Tibial nerve (tissue), 4 donors: ENCODE measurements around the gene MSMP. TPM values are rescaled to one million over a fixed set of nuclear protein-coding genes. Genes with fewer than 3 reads are reported as not detected.

Source experiments
- DNase-seq, 2 donors: peaks; one replicate each; pipeline ENCODE4 v3.0.0-alpha.2; 2019; ENCODE audit warnings: low spot score in 2 of 2
- H3K27ac ChIP-seq, 4 donors: fragments of 200-600 bp; sonication (generic) in 3 of 4; one replicate each; pipeline ENCODE4 v1.5.1; 2017 to 2019; ENCODE audit warnings: mild to moderate bottlenecking in 1 of 4
- H3K27me3 ChIP-seq, 2 donors: fragments of 200-600 bp; sonication (generic) in 1 of 2; one replicate each; pipeline versions ENCODE4 v1.5.1 to v1.6.0; 2017 to 2019
- H3K36me3 ChIP-seq, 3 donors: fragments of 200-600 bp; sonication (generic); one replicate each; pipeline ENCODE4 v1.5.1; 2018 to 2019
- H3K4me1 ChIP-seq, 4 donors: fragments of 200-600 bp; sonication (generic) in 3 of 4; one replicate each; pipeline ENCODE4 v1.5.1; 2017 to 2019
- H3K4me3 ChIP-seq, 4 donors: fragments of 200-600 bp; sonication (generic) in 3 of 4; one replicate each; pipeline ENCODE4 v1.5.1; 2017 to 2019; ENCODE audit warnings: mild to moderate bottlenecking in 1 of 4, moderate library complexity in 1 of 4
- H3K9me3 ChIP-seq, 4 donors: fragments of 200-600 bp; sonication (generic) in 3 of 4; one replicate each; pipeline ENCODE4 v1.5.1; 2017 to 2019
- EP300 ChIP-seq, 2 donors: sonication (generic); formaldehyde crosslinking; IDR thresholded peaks; one replicate each; pipeline ENCODE4 v1.6.1; 2017; ENCODE audit warnings: antibody characterized with exemption in 2 of 2, mild to moderate bottlenecking in 1 of 2
- POLR2A ChIP-seq, 2 donors: fragments of 450-650 bp; IDR thresholded peaks; one replicate each; pipeline ENCODE4 v1.6.1; 2017; ENCODE audit warnings: antibody characterized with exemption in 2 of 2, mild to moderate bottlenecking in 2 of 2, moderate library complexity in 2 of 2
- WGBS, 2 donors: methylation state at CpG; one replicate each; pipeline ENCODE4 v1.1.5; 2018; 5-methylcytosine and 5-hydroxymethylcytosine counted together
- total RNA-seq, 4 donors: library from RNA; depleted of rRNA; stranded (reverse); fragments of >200 nt; gene quantifications; one replicate each; pipeline ENCODE4 v1.1.0, GENCODE V29; 2016
- TF ChIP-seq, protein P1 (sequence below), 5 experiments: fragments of 200-600 bp in 3 of 5; fragments of 450-650 bp in 2 of 5; sonication (generic) in 3 of 5; IDR thresholded peaks; one replicate each; pipeline ENCODE4 v1.5.1; 2016 to 2019; ENCODE audit warnings: antibody characterized with exemption in 5 of 5, mild to moderate bottlenecking in 3 of 5, moderate library complexity in 2 of 5

MSMP gene
- total RNA-seq, 4 donors from 2014 or later, result not detected

DNA sequence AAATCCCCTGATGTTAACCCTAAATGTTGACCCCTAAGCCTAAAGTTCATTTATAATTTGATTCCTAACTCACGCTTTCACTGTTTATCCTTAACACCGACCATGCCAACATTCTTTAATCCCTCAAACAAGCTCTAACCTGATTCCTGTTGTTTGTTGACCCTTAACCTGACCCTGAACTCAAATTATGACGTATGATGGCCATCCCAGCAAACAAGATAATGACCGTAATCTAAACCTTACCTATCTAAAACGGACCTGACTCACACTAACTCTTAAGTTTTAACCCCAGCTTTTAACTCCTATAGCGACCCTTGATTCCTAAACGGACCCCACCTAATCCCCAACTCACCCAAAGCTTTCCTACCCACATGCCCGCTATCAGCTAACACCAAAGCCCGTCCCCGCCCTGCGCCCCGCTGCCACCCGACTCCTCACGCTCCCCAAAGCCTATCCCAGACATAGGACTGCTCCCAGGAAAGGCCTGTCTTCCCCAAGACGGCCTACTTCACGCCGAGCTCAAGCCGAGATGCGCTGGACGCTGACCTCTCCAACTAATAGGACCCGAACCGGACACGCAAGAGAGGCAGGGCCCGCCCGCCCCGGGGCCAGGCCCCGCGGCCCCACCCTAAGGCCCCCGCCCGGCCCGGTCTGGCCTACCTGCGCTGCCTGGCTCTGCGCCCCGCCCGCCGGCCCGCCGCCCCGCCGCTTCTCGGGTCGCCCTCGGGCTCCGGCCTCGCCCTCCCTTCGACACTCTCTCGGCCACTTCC is 22.5 kb downstream of the MSMP start:
- TF ChIP-seq POLR2A (IDR thresholded peaks at IDR 0.05) (no peak), EP300 (IDR thresholded peaks at IDR 0.05) (no peak)
- TF ChIP-seq, protein P1, sequence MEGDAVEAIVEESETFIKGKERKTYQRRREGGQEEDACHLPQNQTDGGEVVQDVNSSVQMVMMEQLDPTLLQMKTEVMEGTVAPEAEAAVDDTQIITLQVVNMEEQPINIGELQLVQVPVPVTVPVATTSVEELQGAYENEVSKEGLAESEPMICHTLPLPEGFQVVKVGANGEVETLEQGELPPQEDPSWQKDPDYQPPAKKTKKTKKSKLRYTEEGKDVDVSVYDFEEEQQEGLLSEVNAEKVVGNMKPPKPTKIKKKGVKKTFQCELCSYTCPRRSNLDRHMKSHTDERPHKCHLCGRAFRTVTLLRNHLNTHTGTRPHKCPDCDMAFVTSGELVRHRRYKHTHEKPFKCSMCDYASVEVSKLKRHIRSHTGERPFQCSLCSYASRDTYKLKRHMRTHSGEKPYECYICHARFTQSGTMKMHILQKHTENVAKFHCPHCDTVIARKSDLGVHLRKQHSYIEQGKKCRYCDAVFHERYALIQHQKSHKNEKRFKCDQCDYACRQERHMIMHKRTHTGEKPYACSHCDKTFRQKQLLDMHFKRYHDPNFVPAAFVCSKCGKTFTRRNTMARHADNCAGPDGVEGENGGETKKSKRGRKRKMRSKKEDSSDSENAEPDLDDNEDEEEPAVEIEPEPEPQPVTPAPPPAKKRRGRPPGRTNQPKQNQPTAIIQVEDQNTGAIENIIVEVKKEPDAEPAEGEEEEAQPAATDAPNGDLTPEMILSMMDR (IDR thresholded peaks at IDR 0.05), result no peak
- H3K4me1 ChIP-seq, result peaks cover 0 to 67% (median 62%) of the 10 kb centered on the region in 4 donors
- WGBS, 2 donors, result 0 to 1% methylated on average over 14 to 38 of the region's 47 CpGs

DNA sequence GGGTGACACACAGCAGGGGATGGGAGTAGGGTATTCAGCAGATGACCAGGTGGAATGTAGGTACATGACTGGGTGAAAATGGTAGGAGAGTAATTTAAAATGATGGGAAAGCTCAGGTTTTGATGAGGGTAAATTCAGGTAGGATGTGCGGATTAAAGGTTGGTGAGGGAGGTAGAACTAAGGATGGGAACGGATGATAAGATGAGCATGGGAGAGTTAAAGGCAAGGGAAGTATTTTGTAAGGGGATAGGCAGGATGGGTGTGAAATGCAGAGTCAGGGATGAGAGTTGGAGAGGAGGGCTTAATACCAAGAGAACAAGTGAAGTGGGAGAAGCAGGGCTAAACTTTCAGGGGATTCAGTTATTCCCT is 23.6 kb downstream of the MSMP start:
- Histone ChIP-seq H3K4me3 (peak overlapping the region; percentile 62 to 90 (median 82)), H3K36me3 (peaks cover 0 to 25% (median 0%) of the 10 kb centered on the region in 3 donors), H3K27ac (peak overlapping the region; percentile 89 to 99 (median 94)), H3K9me3 (no peaks in the 10 kb centered on the region), H3K27me3 (no peaks in the 10 kb centered on the region), H3K4me1 (peaks cover 0 to 75% (median 69%) of the 10 kb centered on the region in 4 donors)
- DNase-seq, result no peak
- WGBS, 2 donors, result 65 to 66% methylated on average over 2 of the region's 2 CpGs
- TF ChIP-seq EP300 (IDR thresholded peaks at IDR 0.05), result no peak
- TF ChIP-seq, protein P1 (IDR thresholded peaks at IDR 0.05), result no peak
- TF ChIP-seq POLR2A (IDR thresholded peaks at IDR 0.05), result no peak

More for the DNA sequence above, 22.5 kb downstream of the MSMP start:
- peaks cover 0 to 26% (median 0%) of the 10 kb centered on the region in 3 donors for H3K36me3 ChIP-seq
- H3K9me3 ChIP-seq, result no peaks in the 10 kb centered on the region
- no peaks in the 10 kb centered on the region for H3K27me3 ChIP-seq
- peak in 1 of 2 donors; percentile 31 for DNase-seq
- H3K4me3 ChIP-seq, result peak overlapping the region; percentile 62 to 90 (median 82)
- peak overlapping the region; percentile 89 to 99 (median 94) for H3K27ac ChIP-seq

DNA sequence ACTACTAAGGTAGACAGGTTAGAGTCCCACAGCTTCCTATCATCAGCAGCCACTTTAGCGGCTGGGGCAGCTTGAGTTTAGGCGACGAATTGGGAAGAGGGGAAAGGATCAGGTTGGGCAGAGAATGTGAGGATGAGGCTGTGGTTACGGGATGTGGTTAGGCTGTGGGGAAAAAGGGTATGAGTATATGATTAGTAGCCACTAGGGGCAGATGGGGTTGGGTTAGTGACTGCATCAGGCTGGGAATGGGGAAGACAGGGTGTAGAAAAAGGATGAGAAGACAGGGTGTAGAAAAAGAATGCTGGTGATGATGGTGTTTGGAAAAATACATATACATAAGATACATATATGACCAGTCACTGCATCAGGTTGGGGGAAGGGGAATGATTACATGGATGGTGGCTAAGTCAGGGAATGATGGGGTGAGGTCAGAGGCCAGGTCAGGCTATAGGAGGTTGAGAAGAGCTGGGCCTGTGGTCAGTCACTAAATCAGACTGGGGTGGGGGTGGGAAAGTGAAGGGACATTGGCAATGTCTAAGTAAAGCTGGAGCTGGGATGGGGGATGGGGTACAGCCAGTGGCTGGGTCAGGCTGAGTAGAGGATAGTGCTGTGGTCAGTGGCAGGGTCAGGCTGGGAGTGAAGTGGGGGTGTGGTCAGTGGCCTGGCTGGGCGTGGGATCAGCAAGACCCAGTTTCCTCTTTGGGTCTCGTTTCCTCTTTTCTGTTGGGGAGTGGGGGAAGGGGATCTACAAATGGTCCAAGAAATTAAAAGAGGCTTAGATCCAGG is 24.2 kb downstream of the MSMP start:
- no peaks in the 10 kb centered on the region for H3K9me3 ChIP-seq
- WGBS, 2 donors, result 10 to 11% methylated on average over 6 of the region's 6 CpGs
- DNase-seq, result peak in 1 of 2 donors; percentile 42
- TF ChIP-seq, protein P1 (IDR thresholded peaks at IDR 0.05), result peak; percentile 26 to 64 (median 38)
- TF ChIP-seq EP300 (IDR thresholded peaks at IDR 0.05), result no peak
- H3K4me1 ChIP-seq, result peaks cover 0 to 76% (median 69%) of the 10 kb centered on the region in 4 donors
- H3K27me3 ChIP-seq, result no peaks in the 10 kb centered on the region
- H3K4me3 ChIP-seq, result peak overlapping the region; percentile 6 to 90 (median 50)
- peaks cover 0 to 25% (median 0%) of the 10 kb centered on the region in 3 donors for H3K36me3 ChIP-seq
- peak overlapping the region; percentile 89 to 99 (median 94) for H3K27ac ChIP-seq

DNA sequence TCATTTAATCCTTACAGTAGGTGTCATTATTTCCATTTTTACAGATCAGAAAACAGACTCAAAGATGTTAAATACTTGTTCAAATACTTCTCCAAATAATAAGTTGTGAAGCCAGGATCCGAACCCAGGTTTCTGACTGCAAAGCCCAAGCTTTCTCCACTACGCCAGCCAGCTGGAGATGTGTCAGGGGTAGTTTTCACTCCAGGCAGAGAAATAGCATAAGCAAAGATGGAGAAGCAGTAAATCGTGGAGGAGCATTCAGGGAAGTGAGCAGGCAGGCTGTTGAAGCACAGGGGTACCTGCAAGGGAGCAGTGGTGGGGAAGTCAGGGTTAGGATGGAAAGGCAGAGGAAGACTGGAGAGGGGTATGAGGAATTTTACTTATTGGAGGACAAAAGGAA is 25.0 kb downstream of the MSMP start:
- Histone ChIP-seq H3K27ac (peak overlapping the region; percentile 70 to 99 (median 92)), H3K4me1 (peaks cover 0 to 72% (median 66%) of the 10 kb centered on the region in 4 donors), H3K9me3 (no peaks in the 10 kb centered on the region), H3K27me3 (no peaks in the 10 kb centered on the region), H3K4me3 (peak overlapping the region in 3 of 4 donors; percentile 16 to 85 (median 18)), H3K36me3 (peaks cover 0 to 25% (median 6%) of the 10 kb centered on the region in 3 donors)
- 36 to 37% methylated on average over 3 of the region's 3 CpGs for WGBS, 2 donors
- TF ChIP-seq EP300 (IDR thresholded peaks at IDR 0.05) (no peak), POLR2A (IDR thresholded peaks at IDR 0.05) (no peak)
- TF ChIP-seq, protein P1 (IDR thresholded peaks at IDR 0.05), result no peak
- no peak for DNase-seq
